Panc1 (cell line): Measurements from ENCODE around the gene SCGB3A1.

Experiments
- CTCF ChIP-seq: fragments of 450-650 bp; IDR thresholded peaks from 2 replicates; pipeline ENCODE4 v1.5.1; 2017; ENCODE audit warnings: mild to moderate bottlenecking
- POLR2AphosphoS5 ChIP-seq: IDR thresholded peaks from 2 replicates; pipeline ENCODE4 v1.6.1; 2012; ENCODE audit warnings: mild to moderate bottlenecking, low read depth, low read length, moderate library complexity
- REST ChIP-seq, 2 experiments: IDR thresholded peaks; 2 replicates each; pipeline ENCODE4 v1.6.1; 2011 to 2012; ENCODE audit warnings: low read depth in 2 of 2, control low read depth in 1 of 2, low read length in 1 of 2, mild to moderate bottlenecking in 1 of 2, moderate library complexity in 1 of 2; ENCODE audit not compliant: insufficient read depth in 1 of 2
- SIN3A ChIP-seq: IDR thresholded peaks from 2 replicates; pipeline ENCODE4 v1.6.1; 2012; ENCODE audit warnings: low read depth, mild to moderate bottlenecking, low read length, moderate library complexity, borderline replicate concordance; ENCODE audit not compliant: insufficient read depth
- TCF7L2 ChIP-seq: IDR thresholded peaks from 2 replicates; pipeline ENCODE4 v1.6.1; 2011; ENCODE audit warnings: mild to moderate bottlenecking, low read depth, low read length, inconsistent platforms

- no peak for TF ChIP-seq CTCF
- TF ChIP-seq POLR2AphosphoS5: no peak
- TF ChIP-seq REST (IDR thresholded peaks at IDR 0.05; ENCODE audit: insufficient read depth in 1 of 2, low read depth in 2 of 2, low read length in 1 of 2): no peak
- no peak for TF ChIP-seq SIN3A
- TF ChIP-seq TCF7L2: no peak
Observed at GRCh38 chr5:180563994-180564393, 27.3 kb downstream of the SCGB3A1 start.
